Measurements from ENCODE around the gene CIB4. TPM values are rescaled to one million over a fixed set of nuclear protein-coding genes. Genes with fewer than 3 reads are reported as not detected.

The CIB4 gene
- total and polyA plus RNA-seq, 9 donors, result 3.9 TPM; not detected in 8

- no peaks in the 10 kb centered on the region for H3K27me3 ChIP-seq
- DNase-seq, result no peak
- intact Hi-C loops (cut with DNase I), result no loop called here
- H3K4me3 ChIP-seq, result no peak overlapping the region
- H3K9me3 ChIP-seq, result no peaks in the 10 kb centered on the region
- peaks cover 9% of the 10 kb centered on the region for H3K4me1 ChIP-seq (ENCODE audit: insufficient read depth)
- H3K36me3 ChIP-seq, result no peaks in the 10 kb centered on the region
- 88 to 90% (median 88%) methylated on average over 3 of the region's 3 CpGs for WGBS, 3 donors
- TF ChIP-seq EP300 (IDR thresholded peaks at IDR 0.05) (no peak), CTCF (IDR thresholded peaks at IDR 0.05) (no peak), POLR2A (IDR thresholded peaks at IDR 0.05) (no peak)
- H3K27ac ChIP-seq, result no peak overlapping the region
These were observed 6.8 kb upstream of the CIB4 start for GRCh38 chr2:26647981-26648380.

- Histone ChIP-seq H3K4me3 (no peak overlapping the region), H3K36me3 (no peaks in the 10 kb centered on the region), H3K4me1 (ENCODE audit: insufficient read depth) (peaks cover 6% of the 10 kb centered on the region), H3K27me3 (no peaks in the 10 kb centered on the region), H3K27ac (no peak overlapping the region), H3K9me3 (no peaks in the 10 kb centered on the region)
- TF ChIP-seq POLR2A (IDR thresholded peaks at IDR 0.05), result no peak
- TF ChIP-seq EP300 (IDR thresholded peaks at IDR 0.05), result no peak
- TF ChIP-seq CTCF (IDR thresholded peaks at IDR 0.05), result no peak
- WGBS, 3 donors, result 90 to 94% (median 92%) methylated on average over 6 of the region's 6 CpGs
- intact Hi-C loops (cut with DNase I), result no loop called here
- no peak for DNase-seq
These were observed 6.0 kb upstream of the CIB4 start for GRCh38 chr2:26646986-26647672.

- DNase-seq, result no peak
- Histone ChIP-seq H3K4me3 (no peak overlapping the region), H3K36me3 (no peaks in the 10 kb centered on the region), H3K27ac (no peak overlapping the region), H3K27me3 (no peaks in the 10 kb centered on the region), H3K9me3 (no peaks in the 10 kb centered on the region), H3K4me1 (ENCODE audit: insufficient read depth) (no peaks in the 10 kb centered on the region)
- WGBS, 3 donors, result 83 to 91% (median 89%) methylated on average over 10 of the region's 10 CpGs
- intact Hi-C loops (cut with DNase I), result no loop called here
- TF ChIP-seq EP300 (IDR thresholded peaks at IDR 0.05) (no peak), POLR2A (IDR thresholded peaks at IDR 0.05) (no peak), CTCF (IDR thresholded peaks at IDR 0.05) (no peak)
These were observed 4.6 kb upstream of the CIB4 start for GRCh38 chr2:26645762-26646161.

DNA sequence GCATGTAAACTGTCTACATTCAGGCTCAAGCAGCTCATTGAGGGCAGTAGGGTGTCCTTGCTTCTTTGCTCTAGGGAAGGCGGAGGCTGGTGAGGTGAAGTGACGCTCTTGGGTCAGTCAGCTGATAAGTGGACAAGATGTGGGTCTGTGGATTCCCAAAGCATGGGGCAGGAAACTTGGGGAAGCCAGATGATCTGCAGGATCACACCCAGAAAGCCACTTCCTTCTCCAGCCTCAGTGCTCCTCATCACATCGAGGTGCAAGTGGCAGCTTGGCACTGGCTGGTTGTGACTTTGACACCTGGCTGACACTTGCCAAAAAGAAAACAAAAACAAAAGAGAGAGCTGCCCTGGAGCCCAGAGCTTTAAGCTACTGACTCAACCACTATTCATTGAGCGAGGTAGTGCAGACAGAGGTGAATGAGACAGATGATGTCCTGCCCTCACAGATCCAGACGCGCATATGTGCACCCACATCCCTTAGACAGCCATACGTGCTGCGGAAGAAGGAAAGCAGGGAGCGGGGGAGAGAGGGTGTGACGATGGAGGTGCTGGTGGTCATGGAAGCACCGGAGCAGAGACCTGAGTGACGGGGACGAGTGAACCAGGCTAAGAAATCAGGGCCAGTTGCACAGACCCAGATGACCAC, 3.1 kb upstream of the CIB4 start:
- no peaks in the 10 kb centered on the region for H3K4me1 ChIP-seq (ENCODE audit: insufficient read depth)
- intact Hi-C loops (cut with DNase I), result no loop called here
- H3K9me3 ChIP-seq, result no peaks in the 10 kb centered on the region
- DNase-seq, result no peak
- no peaks in the 10 kb centered on the region for H3K36me3 ChIP-seq
- H3K4me3 ChIP-seq, result no peak overlapping the region
- 70 to 81% (median 75%) methylated on average over 13 of the region's 13 CpGs for WGBS, 3 donors
- no peak overlapping the region for H3K27ac ChIP-seq
- TF ChIP-seq EP300 (IDR thresholded peaks at IDR 0.05), result no peak
- no peak for TF ChIP-seq CTCF (IDR thresholded peaks at IDR 0.05)
- no peak for TF ChIP-seq POLR2A (IDR thresholded peaks at IDR 0.05)
- H3K27me3 ChIP-seq, result no peaks in the 10 kb centered on the region

Data from ovary (tissue), 9 donors.